HG03378 (cell line): ENCODE results near the gene EFNA4.

Experiments
- ATAC-seq: cut with Tn5 transposase; IDR thresholded peaks from one replicate; pipeline ENCODE4 v1.9.1; 2021; ENCODE audit warnings: mild to moderate bottlenecking, moderate library complexity; ENCODE audit not compliant: unreplicated experiment

EFNA4 gene

DNA sequence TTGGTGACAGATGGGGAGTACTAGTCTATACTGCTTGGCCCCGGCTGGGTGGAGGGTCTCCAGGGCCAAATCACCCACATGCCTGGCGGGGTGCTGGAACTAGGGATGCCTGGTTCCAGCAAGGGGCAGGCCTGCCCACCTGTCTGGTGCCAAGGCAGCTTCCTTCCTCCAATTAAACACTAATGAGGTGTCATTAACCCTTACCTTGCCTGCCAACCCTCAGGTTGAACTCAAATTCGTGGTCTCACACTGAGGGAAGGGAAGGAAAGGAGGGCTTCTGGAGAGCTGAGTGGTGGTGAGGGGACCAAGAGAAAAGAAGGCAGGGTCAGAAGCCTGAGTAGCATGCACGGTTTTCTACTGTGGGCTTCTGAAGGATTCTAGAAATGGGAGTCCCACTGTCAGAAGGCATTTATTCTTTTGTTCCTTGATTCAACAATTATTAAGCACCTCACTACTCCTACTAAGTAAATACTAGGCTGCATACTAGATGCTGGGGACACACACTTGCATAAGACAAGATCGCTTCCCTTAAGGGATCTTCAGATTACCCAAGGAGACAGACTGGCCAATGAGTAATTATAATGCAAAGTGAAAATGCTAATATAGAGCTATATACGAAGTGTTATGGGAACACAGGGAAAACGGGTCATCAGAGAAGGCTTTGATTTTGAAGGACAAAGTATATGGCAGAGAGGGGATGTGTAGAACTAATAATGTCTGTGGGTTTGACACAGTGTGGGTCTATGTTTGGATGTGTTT is 9.2 kb downstream of the EFNA4 start:
- ATAC-seq: no peak

DNA sequence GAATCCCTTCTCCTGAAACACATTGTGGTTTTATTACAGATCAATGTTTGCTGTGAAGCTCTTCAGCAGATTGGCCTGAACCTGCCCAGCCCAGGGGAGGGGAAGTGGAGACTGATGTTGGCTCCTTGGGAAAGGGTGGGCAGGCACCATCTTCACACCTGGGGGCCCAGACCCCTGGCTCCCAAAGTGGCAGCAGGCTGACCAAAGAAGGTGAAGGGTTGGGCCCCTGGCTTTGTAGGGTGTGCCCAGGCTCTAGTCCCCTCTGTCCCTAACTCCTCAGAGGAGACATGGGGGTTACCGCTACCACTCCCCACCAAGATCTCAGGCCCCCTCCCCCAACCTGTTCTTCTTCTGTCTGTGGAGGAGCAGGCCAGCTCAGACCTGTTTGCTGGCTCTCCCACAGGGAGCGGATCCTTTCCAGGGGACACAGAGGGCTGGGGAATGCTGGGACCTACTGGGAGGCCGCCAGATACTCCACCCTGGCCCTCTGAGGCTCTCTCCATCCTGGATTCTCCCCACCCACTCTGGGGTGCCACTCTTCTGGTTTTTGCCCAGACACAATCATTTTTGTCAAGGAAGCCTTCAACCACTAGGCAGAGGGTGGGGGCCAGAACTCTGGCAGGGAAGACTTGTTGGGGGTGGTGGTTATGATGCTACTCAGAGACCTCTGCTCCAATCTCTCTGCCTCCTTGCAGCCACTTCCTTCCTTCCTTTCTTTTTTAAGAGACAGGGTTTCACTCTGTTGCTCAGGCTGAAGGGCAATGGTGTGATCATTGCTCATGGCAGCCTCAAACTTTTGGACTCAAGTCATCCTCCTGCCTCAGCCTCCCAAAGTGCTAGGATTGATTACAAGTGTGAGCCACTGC is 10.1 kb downstream of the EFNA4 start:
- no peak for ATAC-seq

DNA sequence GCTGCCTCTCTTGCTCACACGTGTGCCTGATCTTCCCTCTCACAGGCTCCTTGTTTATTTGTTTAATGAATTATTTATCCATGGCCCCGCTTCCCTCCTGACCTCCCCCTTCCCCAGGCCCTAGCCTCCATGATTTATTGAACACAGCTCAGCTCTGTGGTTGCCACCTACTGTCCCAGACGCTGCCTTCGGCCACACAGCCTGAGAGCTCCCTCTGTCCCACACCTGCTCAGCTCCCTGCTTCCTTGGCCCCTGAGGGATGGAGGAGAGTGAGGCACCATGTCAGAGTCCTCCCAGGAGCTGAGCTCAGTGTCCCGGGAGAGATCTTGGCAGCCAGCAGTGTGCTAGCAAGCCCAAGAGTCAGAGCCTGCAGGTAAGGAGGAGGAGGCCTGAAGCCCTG is 12.0 kb downstream of the EFNA4 start:
- ATAC-seq: no peak

DNA sequence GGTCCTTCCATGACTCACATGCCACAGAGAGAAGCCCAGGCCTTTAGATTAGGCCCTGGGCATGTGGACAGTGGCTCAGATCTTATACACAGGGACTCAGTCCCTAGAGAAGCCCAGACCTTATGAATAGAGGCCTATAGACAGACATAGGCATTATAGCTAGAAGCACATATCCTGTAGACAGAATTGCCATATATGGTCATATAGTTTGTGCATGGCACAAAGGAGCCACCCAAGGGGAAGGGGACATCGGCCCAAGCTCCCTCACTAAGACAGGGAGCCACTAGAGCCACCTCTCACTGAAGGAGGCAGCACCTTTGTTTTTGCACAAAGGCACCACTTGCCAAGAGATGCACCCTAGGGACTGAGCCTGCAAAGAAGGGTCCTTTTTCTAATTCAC is 12.8 kb downstream of the EFNA4 start:
- no peak for ATAC-seq

DNA sequence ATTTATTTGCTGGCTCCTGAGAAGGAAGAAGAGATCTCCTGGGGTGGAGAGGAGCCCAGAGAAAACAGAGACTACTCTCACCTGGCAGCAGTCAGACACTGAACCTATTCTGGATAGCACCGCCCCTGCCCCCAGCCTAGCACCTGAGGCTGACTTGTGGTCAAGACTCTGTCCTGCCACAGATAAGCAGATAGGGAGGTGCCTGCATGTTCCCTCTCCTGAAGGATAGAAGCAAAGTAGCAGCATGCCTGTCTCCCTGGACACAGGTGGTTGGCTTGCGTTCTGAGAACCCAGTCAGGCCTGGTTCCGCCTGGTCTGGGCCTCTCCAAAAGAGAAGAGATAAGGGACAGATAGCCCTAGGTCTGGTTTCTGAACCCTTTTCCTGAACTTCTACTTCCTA is 13.8 kb downstream of the EFNA4 start:
- no peak for ATAC-seq

DNA sequence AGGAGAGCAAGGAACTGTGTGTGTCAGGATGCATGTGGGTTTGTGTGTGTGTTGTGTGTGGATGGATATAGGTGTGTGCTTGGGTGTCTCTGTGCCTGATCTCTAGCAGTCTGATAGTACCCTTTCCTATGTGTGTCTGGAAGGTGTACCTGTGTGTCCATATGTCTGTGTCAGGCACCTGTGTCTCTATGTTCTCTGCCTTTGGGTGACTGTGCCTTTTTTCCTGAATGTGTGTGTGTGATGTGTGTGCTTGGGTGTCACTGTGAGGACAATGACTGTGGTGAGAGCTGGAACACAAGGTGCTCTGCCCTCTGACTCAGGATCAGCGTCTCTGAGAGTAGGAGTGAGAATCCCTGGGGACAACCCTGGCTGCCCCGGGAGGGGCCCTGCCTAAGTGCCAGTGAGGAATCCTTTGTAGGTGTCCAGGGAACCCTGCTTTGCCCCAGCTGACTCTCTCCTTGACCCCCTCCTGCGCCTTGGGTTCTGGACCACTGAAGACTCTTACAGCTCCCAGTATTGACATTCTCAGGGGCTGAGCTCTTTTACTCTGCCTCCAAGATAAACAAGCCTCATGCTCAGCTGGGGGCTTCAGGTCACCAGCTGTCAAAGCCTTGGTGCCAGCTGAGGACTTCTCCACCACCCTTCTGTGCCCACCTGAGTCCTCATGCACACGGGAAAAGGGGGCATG is 14.4 kb downstream of the EFNA4 start:
- ATAC-seq: no peak

DNA sequence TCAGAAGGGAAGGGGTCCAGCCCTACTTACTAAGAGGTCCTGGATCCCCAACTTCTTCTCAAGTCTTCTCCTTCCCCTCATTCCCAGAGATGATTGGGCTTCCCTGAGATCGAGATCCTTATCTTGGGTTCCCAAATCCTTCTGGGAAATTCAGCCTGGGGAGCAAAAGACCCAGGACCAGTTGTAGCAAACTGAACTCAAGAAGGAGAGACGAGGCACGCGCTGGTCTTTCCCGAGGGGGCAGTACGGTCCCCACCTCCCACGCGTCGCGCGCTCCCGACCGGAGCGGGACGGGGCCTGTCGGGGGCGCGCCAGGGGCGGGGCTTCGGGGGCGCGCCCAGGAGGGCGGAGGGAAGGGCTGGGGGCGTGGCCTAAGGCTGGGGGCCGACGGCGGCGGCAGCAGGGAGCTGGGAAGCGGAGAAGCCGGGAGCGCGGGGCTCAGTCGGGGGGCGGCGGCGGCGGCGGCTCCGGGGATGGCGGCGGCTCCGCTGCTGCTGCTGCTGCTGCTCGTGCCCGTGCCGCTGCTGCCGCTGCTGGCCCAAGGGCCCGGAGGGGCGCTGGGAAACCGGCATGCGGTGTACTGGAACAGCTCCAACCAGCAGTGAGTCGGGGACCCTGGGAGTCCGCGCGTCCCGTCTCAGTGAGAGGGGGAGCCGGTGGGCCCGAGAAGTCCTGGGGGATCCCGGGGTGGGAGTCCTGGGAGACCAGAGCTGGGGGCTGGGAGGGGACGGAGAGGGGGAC is 15.1 kb downstream of the EFNA4 start, which contains the start of gene EFNA3:
EFNA3 (plus strand) TSS at position 369 of the 741 bp plus-strand sequence; CDS start at position 474, 105 bp downstream.
- ATAC-seq: no peak

DNA sequence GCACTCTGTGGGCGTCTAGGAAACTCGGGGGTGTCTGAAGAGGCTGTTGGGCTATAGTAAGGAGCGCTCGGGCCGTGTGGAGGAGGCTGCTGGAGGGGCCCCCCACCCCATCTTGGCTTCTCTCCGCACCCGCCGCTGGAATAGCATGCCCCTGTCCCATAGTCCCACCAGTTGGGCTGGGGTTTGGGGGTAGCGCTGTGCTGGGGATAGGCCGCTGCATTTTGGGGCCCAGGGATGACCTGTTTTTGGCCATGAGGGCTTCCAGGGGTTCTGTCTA is 15.6 kb downstream of the EFNA4 start:
- ATAC-seq: no peak

DNA sequence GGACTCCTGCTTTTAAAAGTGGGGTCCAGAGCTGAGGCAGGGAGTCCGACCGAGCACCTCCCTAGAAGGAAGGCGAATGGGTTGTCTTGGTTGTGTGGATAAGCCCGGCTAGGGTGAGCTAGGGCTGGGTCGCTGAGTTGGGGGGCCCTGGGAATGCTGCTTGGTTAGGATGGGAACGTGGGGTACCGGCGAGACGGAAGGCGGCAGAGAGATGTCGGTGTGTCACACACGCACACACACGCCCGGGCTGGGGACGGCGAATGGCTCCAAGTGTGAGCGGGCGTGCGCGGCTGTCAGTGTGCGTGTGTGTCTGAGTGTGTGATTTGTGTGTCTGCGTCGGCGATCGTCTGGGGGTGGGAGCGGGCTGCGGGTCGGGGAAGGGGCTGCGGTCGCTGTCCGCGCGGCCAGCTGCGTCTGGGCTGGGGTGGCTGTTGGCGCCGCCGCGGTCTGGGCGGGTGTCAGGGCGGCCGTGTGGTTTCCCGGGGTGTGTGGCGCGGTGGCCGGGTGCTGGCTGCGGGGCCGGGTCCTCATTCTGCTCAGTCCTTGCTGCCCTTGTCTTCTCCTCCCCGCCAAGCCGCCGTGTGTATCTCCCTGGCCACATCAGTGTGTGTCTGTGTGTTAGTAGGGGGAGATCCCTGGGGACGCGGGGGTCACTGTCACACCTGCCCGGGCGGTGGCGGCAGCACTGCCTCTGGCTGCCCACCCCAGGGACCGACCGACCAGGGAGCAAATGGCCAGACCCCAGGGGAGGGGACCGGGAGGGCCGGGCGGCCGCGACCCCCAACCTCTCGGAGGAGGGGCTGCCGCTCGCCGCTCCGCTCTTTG is 16.2 kb downstream of the EFNA4 start:
- ATAC-seq: no peak

DNA sequence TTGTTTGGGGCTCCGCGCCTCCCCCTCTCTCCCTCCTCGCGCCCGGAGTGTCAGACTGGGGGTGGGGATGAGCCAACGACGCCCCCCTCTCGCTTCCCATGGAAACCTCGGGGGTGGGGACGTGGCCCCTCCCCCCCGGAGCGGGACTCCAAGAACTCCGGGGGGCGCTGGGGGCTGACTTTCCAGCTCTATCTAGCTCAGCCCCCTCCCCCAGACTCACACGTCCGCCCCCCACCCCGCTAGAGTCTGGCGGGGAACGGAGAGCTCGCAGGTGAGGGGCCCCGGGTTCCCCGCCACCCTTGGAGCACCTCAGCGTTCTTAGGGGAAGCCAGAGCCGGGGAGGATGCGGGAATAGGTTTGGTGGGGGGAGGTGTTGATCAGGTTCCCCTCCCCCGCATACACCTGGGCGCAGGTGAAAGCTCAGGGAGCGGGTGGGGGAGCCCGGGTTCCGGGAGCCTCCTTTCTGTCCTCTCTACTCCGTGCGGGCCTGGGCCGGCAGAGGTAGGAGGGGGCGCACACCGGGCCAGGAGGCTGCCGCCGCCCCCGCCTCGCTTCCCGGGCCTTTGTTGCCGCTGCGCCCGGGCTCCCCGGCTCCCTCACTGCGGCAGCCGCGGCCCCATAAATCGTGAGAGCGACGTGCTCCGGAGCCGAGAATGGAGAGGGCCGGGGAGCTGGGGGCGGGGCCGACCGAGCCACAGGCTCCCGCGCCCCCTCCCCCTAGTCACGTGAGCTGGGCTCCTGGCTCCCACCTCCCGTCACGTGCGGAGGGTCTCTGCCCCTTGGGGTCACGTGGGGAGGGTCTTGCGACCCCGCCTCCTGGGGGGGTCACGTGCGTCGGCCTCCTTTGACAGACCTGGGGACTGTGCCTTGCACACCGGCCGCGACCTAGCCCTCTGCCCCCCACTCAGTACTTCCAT is 17.0 kb downstream of the EFNA4 start:
- no peak for ATAC-seq

DNA sequence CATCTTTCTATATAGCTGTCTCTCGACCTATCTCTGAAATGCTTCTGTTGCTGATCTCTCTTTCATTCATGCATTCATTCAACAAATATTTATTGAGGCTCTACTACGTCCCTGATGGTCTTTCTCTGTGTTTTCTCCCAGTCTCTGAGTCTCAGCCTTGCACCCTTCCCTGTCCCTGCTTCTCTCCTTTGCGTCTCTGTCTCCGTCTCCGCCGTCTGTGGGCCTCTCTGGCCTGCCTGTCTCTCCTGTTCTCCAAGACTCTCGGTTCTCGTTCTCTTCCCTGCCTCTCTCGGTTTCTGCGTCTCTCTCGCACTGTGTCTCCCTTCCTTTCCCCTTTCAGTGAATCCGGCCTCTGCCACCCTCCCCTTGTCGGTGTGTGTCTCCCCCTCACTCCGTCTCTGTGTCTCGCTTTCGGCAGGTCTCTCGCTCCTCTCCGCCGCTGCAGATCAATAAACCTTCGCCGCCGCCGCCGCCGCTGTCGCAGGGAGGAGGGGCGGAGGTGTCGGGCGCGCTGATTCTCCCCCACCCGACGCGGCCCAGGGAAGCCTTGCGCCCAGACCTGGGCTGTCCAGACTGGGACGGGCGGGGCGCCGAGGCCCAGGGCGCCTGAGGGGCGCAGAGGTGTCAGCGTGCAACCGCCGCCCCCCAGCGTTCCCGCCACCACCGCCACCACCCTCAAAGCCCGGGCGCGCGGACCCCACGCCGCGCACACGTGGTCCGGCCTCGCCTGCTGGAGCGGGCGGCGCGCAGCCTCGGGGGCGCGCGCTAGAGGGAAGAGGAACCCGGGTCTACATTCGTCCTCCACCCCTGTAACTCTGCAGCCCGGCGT is 18.1 kb downstream of the EFNA4 start:
- ATAC-seq: no peak

DNA sequence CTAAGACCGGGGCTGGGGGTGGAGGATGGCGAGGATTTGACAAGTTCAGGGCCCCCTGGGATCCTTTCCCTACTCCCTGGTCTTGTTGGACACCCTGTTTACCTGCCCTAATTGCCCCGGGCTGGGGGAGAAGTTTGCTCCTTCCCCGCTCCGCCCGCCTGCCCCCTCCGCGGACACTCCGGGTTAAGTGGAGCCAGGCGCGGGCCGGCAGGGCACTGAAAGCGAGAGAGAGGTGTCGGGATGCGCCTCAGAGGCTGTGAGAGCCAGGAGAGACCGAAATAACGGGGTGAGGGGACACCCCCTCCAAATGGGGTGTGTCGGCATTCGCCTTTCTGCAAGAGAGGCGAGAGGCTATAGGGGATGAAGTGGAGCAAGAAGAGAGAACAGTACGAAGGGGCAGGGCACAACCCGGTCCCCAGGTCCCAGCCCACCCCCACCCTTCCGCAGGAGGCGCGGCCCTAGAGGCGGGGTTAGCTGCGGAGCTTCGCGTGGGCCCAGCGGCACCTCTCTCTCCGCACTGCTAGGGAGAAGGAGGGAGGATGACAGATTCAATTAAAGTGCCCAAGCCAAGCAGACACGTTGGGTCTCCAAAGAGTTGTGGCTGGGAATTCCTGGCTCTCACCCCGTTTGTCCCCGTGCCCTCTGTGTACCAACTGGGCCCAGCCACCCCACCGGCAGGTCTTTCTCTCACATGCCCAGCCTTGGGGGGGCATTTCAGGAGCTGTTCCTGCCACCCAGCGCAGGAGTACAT is 18.9 kb downstream of the EFNA4 start:
- no peak for ATAC-seq

DNA sequence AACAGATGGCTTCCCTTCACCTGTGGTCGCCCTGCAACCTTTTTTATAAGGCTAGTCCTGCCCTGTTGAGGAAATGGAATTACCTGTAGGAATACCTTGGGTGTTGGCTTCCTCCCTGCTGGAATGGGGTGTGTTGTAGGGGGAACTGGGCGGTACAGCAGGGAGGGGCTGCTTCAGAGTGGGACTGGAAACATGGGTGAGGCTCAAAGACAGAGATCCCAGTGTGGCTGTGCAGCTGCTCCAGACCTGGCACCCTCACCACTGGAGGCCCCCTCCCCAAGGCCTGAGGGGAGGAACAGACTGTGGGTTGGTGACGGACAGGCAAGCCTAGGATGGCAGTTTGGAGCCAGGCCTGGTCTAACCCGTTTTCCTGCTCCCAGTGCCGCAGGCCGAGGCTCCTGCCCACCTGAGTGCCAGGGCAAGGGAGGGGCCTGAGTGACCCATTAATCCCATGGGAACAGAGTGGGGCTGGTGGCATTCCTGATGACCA is 19.6 kb downstream of the EFNA4 start:
- ATAC-seq: no peak

DNA sequence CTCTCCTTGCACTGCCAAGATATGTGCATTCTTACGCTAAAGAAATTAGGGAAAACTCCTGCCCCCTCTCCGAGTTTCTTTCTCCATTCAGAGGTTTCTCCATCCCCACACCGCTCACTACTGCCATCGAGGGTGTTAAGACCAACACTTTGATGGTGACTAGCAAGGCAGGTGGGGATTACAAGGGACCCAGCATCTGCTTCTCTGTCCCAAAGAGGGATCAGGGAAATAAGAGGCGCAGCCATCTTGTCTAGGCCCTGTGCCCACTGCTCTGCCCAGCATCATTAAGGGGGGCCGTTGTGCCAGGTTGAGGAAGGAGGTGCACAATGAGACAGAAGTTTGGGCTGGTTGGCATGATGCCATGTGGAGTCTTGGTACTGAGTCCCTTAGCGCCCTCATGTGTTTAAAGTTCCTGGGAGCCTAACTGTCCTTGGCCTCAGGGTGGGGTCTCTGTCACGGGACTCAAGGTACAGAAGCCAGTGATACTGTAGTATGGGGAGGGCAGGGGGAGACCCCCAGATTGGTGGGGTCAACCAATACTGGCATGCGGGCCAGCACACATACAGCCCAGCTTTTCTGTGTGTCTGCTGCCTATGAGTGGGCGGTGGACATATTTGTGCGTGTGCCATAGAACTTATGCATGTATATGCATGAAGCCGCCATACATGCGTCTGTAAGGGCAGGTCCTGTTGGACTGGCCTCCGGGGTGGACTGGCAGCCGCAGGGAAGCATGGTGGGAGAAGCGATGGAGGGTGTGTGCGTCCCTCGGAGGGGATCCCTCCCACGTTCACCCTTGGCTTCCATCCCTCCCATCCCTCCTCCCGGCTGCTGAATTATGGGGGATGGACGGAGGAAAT is 20.6 kb downstream of the EFNA4 start:
- no peak for ATAC-seq

DNA sequence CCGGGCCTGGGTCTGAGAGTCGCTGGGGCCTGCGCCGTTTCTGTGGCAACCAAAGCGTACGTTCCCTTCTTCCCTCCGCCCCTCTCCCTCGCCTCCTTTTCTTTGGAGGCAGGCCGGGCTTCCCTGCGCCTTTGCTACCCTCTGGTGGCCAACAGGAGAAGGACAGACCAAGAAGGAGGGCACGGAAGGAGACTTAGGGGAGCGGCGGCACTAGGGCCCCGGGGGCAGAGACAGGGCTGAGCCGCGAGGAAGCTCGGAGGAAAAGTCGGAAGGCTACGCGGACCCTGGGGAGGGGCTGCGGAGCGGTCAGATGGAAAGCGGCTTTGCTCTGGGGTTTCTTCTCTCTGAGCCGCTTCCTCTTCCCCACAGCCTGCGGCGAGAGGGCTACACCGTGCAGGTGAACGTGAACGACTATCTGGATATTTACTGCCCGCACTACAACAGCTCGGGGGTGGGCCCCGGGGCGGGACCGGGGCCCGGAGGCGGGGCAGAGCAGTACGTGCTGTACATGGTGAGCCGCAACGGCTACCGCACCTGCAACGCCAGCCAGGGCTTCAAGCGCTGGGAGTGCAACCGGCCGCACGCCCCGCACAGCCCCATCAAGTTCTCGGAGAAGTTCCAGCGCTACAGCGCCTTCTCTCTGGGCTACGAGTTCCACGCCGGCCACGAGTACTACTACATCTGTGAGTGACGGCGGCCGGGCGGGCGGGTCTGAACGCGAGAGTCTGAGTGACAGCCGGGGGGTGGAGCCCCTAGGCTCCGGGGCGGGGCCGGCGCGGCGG is 21.4 kb downstream of the EFNA4 start:
- peak; percentile 64 for ATAC-seq
